Measurements from ENCODE around the gene ARHGAP42.

DNA sequence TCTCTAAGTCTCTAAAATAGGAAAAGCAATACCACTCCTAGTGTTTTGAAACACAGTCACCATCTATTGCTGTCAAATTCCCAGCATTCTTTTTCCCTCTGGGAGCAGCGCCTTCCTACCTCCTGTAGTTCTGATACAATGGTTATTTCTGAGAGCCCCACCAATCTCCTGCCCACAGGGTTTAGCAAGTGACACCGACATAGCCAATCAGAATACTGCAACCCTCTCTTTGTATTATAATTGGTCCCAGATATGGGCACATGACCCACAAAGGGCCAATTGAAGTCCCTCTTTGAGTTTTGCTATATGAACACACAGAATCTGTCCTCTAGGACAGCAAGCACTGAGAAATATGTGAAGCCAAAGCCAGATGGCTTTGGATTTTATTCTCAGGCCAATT, 16.9 kb upstream of the ARHGAP42 start:
- TF ChIP-seq, protein P1, sequence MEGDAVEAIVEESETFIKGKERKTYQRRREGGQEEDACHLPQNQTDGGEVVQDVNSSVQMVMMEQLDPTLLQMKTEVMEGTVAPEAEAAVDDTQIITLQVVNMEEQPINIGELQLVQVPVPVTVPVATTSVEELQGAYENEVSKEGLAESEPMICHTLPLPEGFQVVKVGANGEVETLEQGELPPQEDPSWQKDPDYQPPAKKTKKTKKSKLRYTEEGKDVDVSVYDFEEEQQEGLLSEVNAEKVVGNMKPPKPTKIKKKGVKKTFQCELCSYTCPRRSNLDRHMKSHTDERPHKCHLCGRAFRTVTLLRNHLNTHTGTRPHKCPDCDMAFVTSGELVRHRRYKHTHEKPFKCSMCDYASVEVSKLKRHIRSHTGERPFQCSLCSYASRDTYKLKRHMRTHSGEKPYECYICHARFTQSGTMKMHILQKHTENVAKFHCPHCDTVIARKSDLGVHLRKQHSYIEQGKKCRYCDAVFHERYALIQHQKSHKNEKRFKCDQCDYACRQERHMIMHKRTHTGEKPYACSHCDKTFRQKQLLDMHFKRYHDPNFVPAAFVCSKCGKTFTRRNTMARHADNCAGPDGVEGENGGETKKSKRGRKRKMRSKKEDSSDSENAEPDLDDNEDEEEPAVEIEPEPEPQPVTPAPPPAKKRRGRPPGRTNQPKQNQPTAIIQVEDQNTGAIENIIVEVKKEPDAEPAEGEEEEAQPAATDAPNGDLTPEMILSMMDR (IDR thresholded peaks at IDR 0.05; ENCODE audit: insufficient read depth, low read length, poor library complexity, severe bottlenecking) = no peak
- TF ChIP-seq EZH2phosphoT487 (conservative IDR thresholded peaks at IDR 0.05; ENCODE audit: low read length) = no peak

Data from SU-DHL-6 (cell line).